ENCODE results near the gene ATF4. TPM values are rescaled to one million over a fixed set of nuclear protein-coding genes. Genes with fewer than 3 reads are reported as not detected.

ATF4 gene
- total and polyA plus RNA-seq, 2 of the 8 experiments (the other 6 are each of a cell fraction or from before 2014, with no cell fraction given) = 553 to 704 TPM

DNA sequence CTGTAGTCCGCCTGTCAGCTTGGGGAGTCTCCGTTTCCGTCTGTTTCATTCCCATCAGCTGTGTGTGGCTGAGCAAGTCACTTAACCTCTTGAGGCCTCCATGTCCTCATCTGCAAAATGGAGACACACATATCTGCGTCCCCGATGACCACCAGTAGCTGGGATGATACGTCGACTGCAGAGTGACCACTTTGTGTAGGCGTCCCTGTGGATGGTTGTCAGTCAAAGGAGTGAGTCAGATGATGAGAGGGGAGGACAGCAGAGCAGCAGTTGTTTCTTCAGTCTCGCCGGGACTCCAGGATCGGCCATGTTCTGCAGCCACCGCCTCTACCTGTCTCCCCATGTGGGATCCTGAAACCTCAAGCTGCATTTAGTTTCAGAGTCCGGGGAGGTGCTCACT lies 43.7 kb upstream of the ATF4 start (continued):
- no peak for TF ChIP-seq CHD7 (IDR thresholded peaks at IDR 0.05; ENCODE audit: insufficient replicate concordance, low read length)
- no peak for TF ChIP-seq FOSL1 (IDR thresholded peaks at IDR 0.05; ENCODE audit: insufficient read depth, low read depth, low read length)

All from H1 (cell line).